ENCODE measurements around the gene PCDHB5. TPM values are rescaled to one million over a fixed set of nuclear protein-coding genes. Genes with fewer than 3 reads are reported as not detected.

Gene PCDHB5
- total RNA-seq, 1 experiment from 2014 or later: 12.5 TPM

GRCh38 chr5:141186897-141187512 is 52.0 kb downstream of the PCDHB5 start, which contains the start of gene PCDHB9:
PCDHB9 (plus strand) TSS chr5:141187161; CDS start chr5:141187319, 158 bp downstream.
- ChIA-PET POLR2A (no interaction called here), CTCF (interaction anchor here (0.6 to 3.3 kb wide), 49 partner anchors 10 to 380 kb away, joined by 3 to 35 read pairs (median 4); partner anchors contain the start of genes PCDHA11, PCDHB11, PCDHB12 and PCDHB13)
- Mint-ChIP-seq H3K4me3 (peak within 1 kb of the TSS; percentile 21), H3K27me3 (ENCODE audit: low read depth) (peaks cover 4% of the 10 kb centered on the region; the same call in 1 of the 2 replicates), H3K27ac (no peak within 1 kb of the TSS; the same call in 1 of the 2 replicates), H3K4me1 (peaks cover 15% of the 10 kb centered on the region), H3K9me3 (peaks cover 19% of the 10 kb centered on the region), H3K36me3 (peaks cover 20% of the 10 kb centered on the region)
- TF ChIP-seq, protein P1, sequence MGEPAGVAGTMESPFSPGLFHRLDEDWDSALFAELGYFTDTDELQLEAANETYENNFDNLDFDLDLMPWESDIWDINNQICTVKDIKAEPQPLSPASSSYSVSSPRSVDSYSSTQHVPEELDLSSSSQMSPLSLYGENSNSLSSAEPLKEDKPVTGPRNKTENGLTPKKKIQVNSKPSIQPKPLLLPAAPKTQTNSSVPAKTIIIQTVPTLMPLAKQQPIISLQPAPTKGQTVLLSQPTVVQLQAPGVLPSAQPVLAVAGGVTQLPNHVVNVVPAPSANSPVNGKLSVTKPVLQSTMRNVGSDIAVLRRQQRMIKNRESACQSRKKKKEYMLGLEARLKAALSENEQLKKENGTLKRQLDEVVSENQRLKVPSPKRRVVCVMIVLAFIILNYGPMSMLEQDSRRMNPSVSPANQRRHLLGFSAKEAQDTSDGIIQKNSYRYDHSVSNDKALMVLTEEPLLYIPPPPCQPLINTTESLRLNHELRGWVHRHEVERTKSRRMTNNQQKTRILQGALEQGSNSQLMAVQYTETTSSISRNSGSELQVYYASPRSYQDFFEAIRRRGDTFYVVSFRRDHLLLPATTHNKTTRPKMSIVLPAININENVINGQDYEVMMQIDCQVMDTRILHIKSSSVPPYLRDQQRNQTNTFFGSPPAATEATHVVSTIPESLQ (CRISPR knock-in tag; IDR thresholded peaks at IDR 0.05): no peak
- TF ChIP-seq FOXK1 (CRISPR knock-in tag; IDR thresholded peaks at IDR 0.05): no peak
- TF ChIP-seq CTCF (IDR thresholded peaks at IDR 0.05): peak; percentile 49; the same call in 1 of the 2 replicates
- no peak for TF ChIP-seq ZNF671 (CRISPR knock-in tag; IDR thresholded peaks at IDR 0.05)
- no peak for TF ChIP-seq IRF2 (CRISPR knock-in tag; IDR thresholded peaks at IDR 0.05; ENCODE audit: borderline replicate concordance, low read depth)
- ATAC-seq: peak; percentile 58
- peak; percentile 71 for DNase-seq (ENCODE audit: low spot score)

Other genes with a start within 250 kb of the PCDHB5 start
- gene PCDHAC1, start 208.9 kb upstream of the PCDHB5 start, total RNA-seq (2021): 8.2 to 8.6 TPM (median 8.4 TPM) in 3 replicates
- gene PCDHAC2, start 168.7 kb upstream of the PCDHB5 start, total RNA-seq (2021): 6.7 to 11.3 TPM (median 7.9 TPM) in 3 replicates
- gene PCDHB1, start 83.8 kb upstream of the PCDHB5 start, total RNA-seq (2021): 0.09 to 0.13 TPM (median 0.11 TPM) in 3 replicates
- 22.9 to 26.2 TPM (median 23.1 TPM) in 3 replicates for gene PCDHB2, start 40.6 kb upstream of the PCDHB5 start, total RNA-seq (2021)
- 4.7 to 6.4 TPM (median 5.1 TPM) in 3 replicates for gene PCDHB3, start 34.7 kb upstream of the PCDHB5 start, total RNA-seq (2021)
- gene PCDHB4, start 13.4 kb upstream of the PCDHB5 start, total RNA-seq (2021): 2.3 to 2.6 TPM (median 2.3 TPM) in 3 replicates
- 0.23 to 0.37 TPM (median 0.24 TPM) in 3 replicates for gene PCDHB6, start 14.9 kb downstream of the PCDHB5 start, total RNA-seq (2021)
- gene PCDHB7, start 37.4 kb downstream of the PCDHB5 start, total RNA-seq (2021): 0.17 to 0.27 TPM (median 0.23 TPM) in 3 replicates
- 4.1 to 5.4 TPM (median 4.6 TPM) in 3 replicates for gene PCDHB8, start 42.6 kb downstream of the PCDHB5 start, total RNA-seq (2021)
- 3.5 to 4.1 TPM (median 3.7 TPM) in 3 replicates for gene PCDHB16, start 47.2 kb downstream of the PCDHB5 start, total RNA-seq (2021)
- 1.6 to 2.3 TPM (median 1.7 TPM) in 3 replicates for gene PCDHB9, start 52.0 kb downstream of the PCDHB5 start, total RNA-seq (2021)
- gene PCDHB10, start 57.1 kb downstream of the PCDHB5 start, total RNA-seq (2021): 1.4 to 1.9 TPM (median 1.7 TPM) in 3 replicates
- gene PCDHB11, start 64.4 kb downstream of the PCDHB5 start, total RNA-seq (2021): 0.61 to 1.2 TPM (median 0.92 TPM) in 3 replicates
- gene PCDHB12, start 73.5 kb downstream of the PCDHB5 start, total RNA-seq (2021): 2.7 to 3.1 TPM (median 3.1 TPM) in 3 replicates
- gene PCDHB13, start 78.7 kb downstream of the PCDHB5 start, total RNA-seq (2021): 2.2 to 2.9 TPM (median 2.6 TPM) in 3 replicates
- 2.6 to 3.5 TPM (median 2.8 TPM) in 3 replicates for gene PCDHB14, start 88.1 kb downstream of the PCDHB5 start, total RNA-seq (2021)
- gene PCDHB15, start 110.2 kb downstream of the PCDHB5 start, total RNA-seq (2021): 7.7 to 8.7 TPM (median 8.4 TPM) in 3 replicates
- gene SLC25A2, start 168.8 kb downstream of the PCDHB5 start, total RNA-seq (2021): 0.24 TPM in 1 of 3 replicates, not detected in the others
- gene TAF7, start 185.6 kb downstream of the PCDHB5 start, total RNA-seq (2021): 87.8 to 96.2 TPM (median 90.1 TPM) in 3 replicates
- 1.1 to 1.5 TPM (median 1.2 TPM) in 3 replicates for gene PCDHGA1, start 195.3 kb downstream of the PCDHB5 start, total RNA-seq (2021)
- 0.66 to 0.96 TPM (median 0.94 TPM) in 3 replicates for gene PCDHGA2, start 203.6 kb downstream of the PCDHB5 start, total RNA-seq (2021)
- 0.92 to 1.3 TPM (median 0.98 TPM) in 3 replicates for gene PCDHGA3, start 208.6 kb downstream of the PCDHB5 start, total RNA-seq (2021)
- gene PCDHGB1, start 214.9 kb downstream of the PCDHB5 start, total RNA-seq (2021): 4.9 to 5.6 TPM (median 5.5 TPM) in 3 replicates
- 3.4 to 3.9 TPM (median 3.5 TPM) in 3 replicates for gene PCDHGA4, start 219.8 kb downstream of the PCDHB5 start, total RNA-seq (2021)
- gene PCDHGB2, start 224.8 kb downstream of the PCDHB5 start, total RNA-seq (2021): 4.1 to 5.5 TPM (median 5.2 TPM) in 3 replicates
- gene PCDHGA5, start 229.0 kb downstream of the PCDHB5 start, total RNA-seq (2021): 2.0 to 2.5 TPM (median 2.4 TPM) in 3 replicates
- gene PCDHGB3, start 235.0 kb downstream of the PCDHB5 start, total RNA-seq (2021): 3.3 to 4.2 TPM (median 3.5 TPM) in 3 replicates
- 2.6 to 3.3 TPM (median 3.0 TPM) in 3 replicates for gene PCDHGA6, start 238.7 kb downstream of the PCDHB5 start, total RNA-seq (2021)
- 1.6 to 2.8 TPM (median 2.1 TPM) in 3 replicates for gene PCDHGA7, start 247.5 kb downstream of the PCDHB5 start, total RNA-seq (2021)